A673 (cell line): Measurements from ENCODE around the gene SH2D2A.

Experiments
- EZH2 ChIP-seq: fragments of 200-600 bp; sonication (generic); IDR thresholded peaks from 2 replicates; pipeline ENCODE4 v1.6.1; 2017; ENCODE audit warnings: borderline replicate concordance, low read depth, mild to moderate bottlenecking, mixed read lengths, antibody characterized with exemption, low read length; ENCODE audit not compliant: poor library complexity, severe bottlenecking
- TF ChIP-seq, protein P1 (sequence below): fragments of 300-800, 200-600 bp; sonication (generic); conservative IDR thresholded peaks from 2 replicates; pipeline ENCODE4 v1.5.1; 2017; ENCODE audit warnings: low read depth, mild to moderate bottlenecking, antibody characterized with exemption, low read length, moderate library complexity, mixed read lengths

DNA sequence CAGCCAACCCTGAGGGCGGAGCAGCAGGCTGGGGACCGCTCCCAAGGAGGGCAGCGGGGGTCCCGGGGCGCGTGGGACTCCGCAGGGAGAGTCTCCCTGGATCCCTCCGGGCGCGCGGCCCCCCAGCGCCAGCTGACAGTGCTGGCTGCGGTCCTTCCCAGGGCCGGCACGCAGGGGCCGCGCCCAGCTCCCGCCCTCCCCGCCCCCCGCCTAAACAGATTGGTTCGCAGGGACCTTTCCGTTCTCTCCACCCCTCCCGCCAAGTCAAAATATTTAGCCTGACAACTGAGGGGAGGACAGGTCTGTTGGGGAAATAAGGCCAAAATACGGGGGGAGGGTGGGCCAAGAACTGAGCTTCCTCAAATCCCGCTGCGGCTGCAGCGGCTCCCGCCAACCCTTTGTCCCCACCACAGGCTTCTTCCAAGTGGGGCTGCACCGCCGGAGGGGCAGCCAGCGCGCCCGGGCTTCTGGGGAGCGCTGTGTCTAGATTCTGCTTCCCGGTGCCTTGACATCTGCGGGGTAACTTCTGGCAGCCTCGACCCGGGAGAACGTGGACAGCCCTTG lies 42.4 kb upstream of the SH2D2A start, which contains the start of gene INSRR:
- TF ChIP-seq, protein P1, sequence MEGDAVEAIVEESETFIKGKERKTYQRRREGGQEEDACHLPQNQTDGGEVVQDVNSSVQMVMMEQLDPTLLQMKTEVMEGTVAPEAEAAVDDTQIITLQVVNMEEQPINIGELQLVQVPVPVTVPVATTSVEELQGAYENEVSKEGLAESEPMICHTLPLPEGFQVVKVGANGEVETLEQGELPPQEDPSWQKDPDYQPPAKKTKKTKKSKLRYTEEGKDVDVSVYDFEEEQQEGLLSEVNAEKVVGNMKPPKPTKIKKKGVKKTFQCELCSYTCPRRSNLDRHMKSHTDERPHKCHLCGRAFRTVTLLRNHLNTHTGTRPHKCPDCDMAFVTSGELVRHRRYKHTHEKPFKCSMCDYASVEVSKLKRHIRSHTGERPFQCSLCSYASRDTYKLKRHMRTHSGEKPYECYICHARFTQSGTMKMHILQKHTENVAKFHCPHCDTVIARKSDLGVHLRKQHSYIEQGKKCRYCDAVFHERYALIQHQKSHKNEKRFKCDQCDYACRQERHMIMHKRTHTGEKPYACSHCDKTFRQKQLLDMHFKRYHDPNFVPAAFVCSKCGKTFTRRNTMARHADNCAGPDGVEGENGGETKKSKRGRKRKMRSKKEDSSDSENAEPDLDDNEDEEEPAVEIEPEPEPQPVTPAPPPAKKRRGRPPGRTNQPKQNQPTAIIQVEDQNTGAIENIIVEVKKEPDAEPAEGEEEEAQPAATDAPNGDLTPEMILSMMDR = no peak
- TF ChIP-seq EZH2 = no peak
